KBM-7 (cell line): ENCODE measurements around the gene SEMA4C.

Experiments
- DNase-seq: peaks from one replicate; pipeline ENCODE4 v3.0.0-alpha.2; 2015
- in situ Hi-C: fragments of 300-500 bp; cut with MboI; formaldehyde crosslinking; loops from 2 replicates; pipeline ENCODE4 v1.14.3; 2020; ENCODE audit warnings: low sequenced_read_pairs, low pct_unique_long_range_greater_than_20kb, mixed read lengths

Gene SEMA4C

GRCh38 chr2:96813656-96814055 is 56.2 kb downstream of the SEMA4C start:
- in situ Hi-C loops, result no loop called here

GRCh38 chr2:96811917-96812316 is 58.0 kb downstream of the SEMA4C start:
- no peak for DNase-seq
- in situ Hi-C loops, result no loop called here

More at GRCh38 chr2:96813656-96814055, 56.2 kb downstream of the SEMA4C start:
- DNase-seq, result no peak

DNA sequence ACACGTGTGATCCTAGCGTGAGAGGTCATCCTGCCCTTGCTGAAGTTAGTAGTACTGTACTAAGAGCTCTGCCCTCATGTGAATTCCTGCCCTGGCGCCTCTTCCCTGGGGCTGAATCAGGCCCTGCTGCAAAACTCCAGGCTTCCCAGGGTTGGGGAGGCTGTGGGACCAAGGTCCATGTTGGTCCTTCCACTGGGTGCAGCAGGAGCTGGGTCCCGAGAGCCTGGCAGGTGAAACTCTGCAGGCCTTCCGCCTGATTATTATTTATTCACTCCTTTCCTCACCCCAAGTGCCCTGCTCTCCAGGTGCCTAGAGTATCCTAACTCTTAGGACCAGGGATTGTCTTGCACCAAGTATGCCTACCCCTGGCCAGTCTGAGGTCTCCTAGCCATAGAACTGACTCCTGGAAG is 59.1 kb downstream of the SEMA4C start:
- in situ Hi-C loops, result no loop called here
- no peak for DNase-seq

- no peak for DNase-seq
- in situ Hi-C loops, result no loop called here
These were observed 59.7 kb downstream of the SEMA4C start for GRCh38 chr2:96809951-96810782.
